Neural progenitor cell (in vitro differentiated cells): ENCODE data around the gene GOLGA7B. TPM values are rescaled to one million over a fixed set of nuclear protein-coding genes. Genes with fewer than 3 reads are reported as not detected.

Experiments used
- DNase-seq: peaks from one replicate; pipeline ENCODE4 v3.0.0-alpha.2; 2016; ENCODE audit warnings: low spot score
- H2AFZ ChIP-seq: fragments of 200-600 bp; sonication (generic); replicated peaks from 2 replicates; pipeline ENCODE4 v1.6.1; 2016; ENCODE audit warnings: antibody characterized with exemption
- H3F3A ChIP-seq: fragments of 200-600 bp; sonication (generic); 2 replicates; pipeline ENCODE4 v1.6.1; 2016; ENCODE audit warnings: antibody characterized with exemption, low read depth
- H3K27ac ChIP-seq: fragments of 200-600 bp; sonication (generic); 2 replicates; pipeline ENCODE4 v1.5.1; 2016; ENCODE audit warnings: mild to moderate bottlenecking
- H3K27me3 ChIP-seq: fragments of 200-600 bp; sonication (generic); 2 replicates; pipeline ENCODE4 v1.6.1; 2016; ENCODE audit warnings: mild to moderate bottlenecking, moderate library complexity
- H3K36me3 ChIP-seq: fragments of 200-600 bp; sonication (generic); 2 replicates; pipeline ENCODE4 v1.5.1; 2016
- H3K4me1 ChIP-seq: fragments of 200-600 bp; sonication (generic); 2 replicates; pipeline ENCODE4 v1.6.1; 2016; ENCODE audit warnings: mixed run types
- H3K4me2 ChIP-seq: fragments of 200-600 bp; sonication (generic); 2 replicates; pipeline ENCODE4 v1.6.1; 2016
- H3K4me3 ChIP-seq: fragments of 200-600 bp; sonication (generic); 2 replicates; pipeline ENCODE4 v1.5.1; 2016
- H3K79me2 ChIP-seq: fragments of 200-600 bp; sonication (generic); 2 replicates; pipeline ENCODE4 v1.6.1; 2016; ENCODE audit warnings: low read depth
- H3K9ac ChIP-seq: fragments of 200-600 bp; sonication (generic); 2 replicates; pipeline ENCODE4 v1.6.1; 2016
- H3K9me3 ChIP-seq: fragments of 200-600 bp; sonication (generic); 2 replicates; pipeline ENCODE4 v1.5.1; 2016; ENCODE audit warnings: low read depth
- H4K20me1 ChIP-seq: fragments of 200-600 bp; sonication (generic); 2 replicates; pipeline ENCODE4 v1.6.1; 2016; ENCODE audit warnings: low read depth
- H3K27ac Mint-ChIP-seq: 3 replicates; pipeline ENCODE4 v1.8.0; 2021; ENCODE audit warnings: mixed read lengths
- H3K27me3 Mint-ChIP-seq: 2 replicates; pipeline ENCODE4 v1.8.0; 2022; ENCODE audit warnings: low read depth, mild to moderate bottlenecking, inconsistent platforms, moderate library complexity, mixed read lengths; ENCODE audit not compliant: insufficient read depth
- H3K36me3 Mint-ChIP-seq: 3 replicates; pipeline ENCODE4 v1.8.0; 2021; ENCODE audit warnings: mixed read lengths
- H3K4me1 Mint-ChIP-seq: 3 replicates; pipeline ENCODE4 v1.8.0; 2021; ENCODE audit warnings: mixed read lengths
- H3K4me3 Mint-ChIP-seq: 3 replicates; pipeline ENCODE4 v1.8.0; 2021; ENCODE audit warnings: mild to moderate bottlenecking, moderate library complexity, mixed read lengths
- H3K9me3 Mint-ChIP-seq: 3 replicates; pipeline ENCODE4 v1.8.0; 2020; ENCODE audit warnings: mixed read lengths
- EZH2 ChIP-seq: fragments of 200-600 bp; sonication (generic); IDR thresholded peaks from 2 replicates; pipeline ENCODE4 v1.6.1; 2017; ENCODE audit warnings: antibody characterized with exemption, mild to moderate bottlenecking, moderate library complexity
- EZH2phosphoT487 ChIP-seq: fragments of 200-600 bp; sonication (generic); IDR thresholded peaks from 2 replicates; pipeline ENCODE4 v1.6.1; 2017; ENCODE audit warnings: antibody characterized with exemption
- total RNA-seq: library from RNA; depleted of rRNA; stranded (reverse); fragments of >200 nt; gene quantifications from 2 replicates; pipeline ENCODE4 v1.2.3, GENCODE V29; 2015; ENCODE audit warnings: low replicate concordance
- TF ChIP-seq, protein P1 (sequence below): fragments of 200-600 bp; sonication (generic); IDR thresholded peaks from 2 replicates; pipeline ENCODE4 v1.5.1; 2017; ENCODE audit warnings: antibody characterized with exemption, mild to moderate bottlenecking

GOLGA7B gene
- total RNA-seq, 1 donor from 2014 or later: not detected

GRCh38 chr10:97907830-97908229 lies 58.2 kb downstream of the GOLGA7B start:
- Mint-ChIP-seq H3K4me3 (no peak overlapping the region), H3K4me1 (peaks cover 2% of the 10 kb centered on the region), H3K9me3 (no peaks in the 10 kb centered on the region), H3K27ac (no peak overlapping the region), H3K36me3 (no peaks in the 10 kb centered on the region), H3K27me3 (peaks cover 11% of the 10 kb centered on the region)
- no peaks in the 10 kb centered on the region for H3F3A ChIP-seq
- no peaks in the 10 kb centered on the region for H3K9me3 ChIP-seq
- DNase-seq: no peak
- no peak overlapping the region for H3K4me2 ChIP-seq
- no peak overlapping the region for H3K4me3 ChIP-seq
- H2AFZ ChIP-seq: no peak overlapping the region
- H3K36me3 ChIP-seq: no peaks in the 10 kb centered on the region
- TF ChIP-seq, protein P1, sequence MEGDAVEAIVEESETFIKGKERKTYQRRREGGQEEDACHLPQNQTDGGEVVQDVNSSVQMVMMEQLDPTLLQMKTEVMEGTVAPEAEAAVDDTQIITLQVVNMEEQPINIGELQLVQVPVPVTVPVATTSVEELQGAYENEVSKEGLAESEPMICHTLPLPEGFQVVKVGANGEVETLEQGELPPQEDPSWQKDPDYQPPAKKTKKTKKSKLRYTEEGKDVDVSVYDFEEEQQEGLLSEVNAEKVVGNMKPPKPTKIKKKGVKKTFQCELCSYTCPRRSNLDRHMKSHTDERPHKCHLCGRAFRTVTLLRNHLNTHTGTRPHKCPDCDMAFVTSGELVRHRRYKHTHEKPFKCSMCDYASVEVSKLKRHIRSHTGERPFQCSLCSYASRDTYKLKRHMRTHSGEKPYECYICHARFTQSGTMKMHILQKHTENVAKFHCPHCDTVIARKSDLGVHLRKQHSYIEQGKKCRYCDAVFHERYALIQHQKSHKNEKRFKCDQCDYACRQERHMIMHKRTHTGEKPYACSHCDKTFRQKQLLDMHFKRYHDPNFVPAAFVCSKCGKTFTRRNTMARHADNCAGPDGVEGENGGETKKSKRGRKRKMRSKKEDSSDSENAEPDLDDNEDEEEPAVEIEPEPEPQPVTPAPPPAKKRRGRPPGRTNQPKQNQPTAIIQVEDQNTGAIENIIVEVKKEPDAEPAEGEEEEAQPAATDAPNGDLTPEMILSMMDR: no peak
- no peak for TF ChIP-seq EZH2phosphoT487
- TF ChIP-seq EZH2: no peak
- H4K20me1 ChIP-seq: no peaks in the 10 kb centered on the region
- H3K27ac ChIP-seq: no peak overlapping the region
- H3K79me2 ChIP-seq: no peaks in the 10 kb centered on the region
- no peak overlapping the region for H3K9ac ChIP-seq
- peaks cover 10% of the 10 kb centered on the region for H3K4me1 ChIP-seq
- no peaks in the 10 kb centered on the region for H3K27me3 ChIP-seq

- no peak overlapping the region for H3K4me2 ChIP-seq
- H3K4me3 Mint-ChIP-seq: no peak overlapping the region
- no peak overlapping the region for H2AFZ ChIP-seq
- no peaks in the 10 kb centered on the region for H3K36me3 Mint-ChIP-seq
- H3K9ac ChIP-seq: no peak overlapping the region
- peaks cover 10% of the 10 kb centered on the region for H3K27me3 ChIP-seq
- H3F3A ChIP-seq: no peaks in the 10 kb centered on the region
- peaks cover 3% of the 10 kb centered on the region for H4K20me1 ChIP-seq
- DNase-seq: no peak
- H3K4me1 ChIP-seq: no peaks in the 10 kb centered on the region
- H3K36me3 ChIP-seq: no peaks in the 10 kb centered on the region
- no peaks in the 10 kb centered on the region for H3K79me2 ChIP-seq
- peaks cover 10% of the 10 kb centered on the region for H3K27me3 Mint-ChIP-seq
- H3K4me1 Mint-ChIP-seq: no peaks in the 10 kb centered on the region
- TF ChIP-seq EZH2phosphoT487 (no peak), EZH2 (no peak)
- TF ChIP-seq, protein P1: no peak
- no peaks in the 10 kb centered on the region for H3K9me3 Mint-ChIP-seq
- H3K4me3 ChIP-seq: no peak overlapping the region
- H3K27ac Mint-ChIP-seq: no peak overlapping the region
- no peaks in the 10 kb centered on the region for H3K9me3 ChIP-seq
- H3K27ac ChIP-seq: no peak overlapping the region
Observed at GRCh38 chr10:97910661-97911060, 61.0 kb downstream of the GOLGA7B start.

DNA sequence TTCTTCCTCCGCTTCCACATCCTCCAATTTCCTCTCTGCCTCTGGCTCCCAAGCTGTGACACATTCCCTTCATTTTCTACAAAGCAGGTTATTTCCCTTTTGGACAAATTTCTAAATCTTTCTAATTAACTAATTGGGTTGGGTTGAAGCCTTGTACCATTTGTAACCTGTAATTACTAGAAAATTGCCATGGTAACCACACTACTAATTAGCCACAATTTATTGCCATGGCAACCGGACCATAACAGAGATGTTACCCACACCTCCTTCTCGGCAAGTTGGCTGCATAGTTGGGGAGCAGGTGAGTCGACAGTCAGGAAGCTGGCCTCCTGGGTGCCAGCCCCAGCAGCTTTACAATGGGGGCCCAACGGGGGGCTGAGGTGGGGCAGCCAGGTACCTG lies 61.6 kb downstream of the GOLGA7B start:
- H3K27me3 Mint-ChIP-seq: peaks cover 10% of the 10 kb centered on the region

More for the DNA sequence above, 61.6 kb downstream of the GOLGA7B start:
- Histone ChIP-seq H3K27me3 (peaks cover 15% of the 10 kb centered on the region), H3K36me3 (no peaks in the 10 kb centered on the region), H3K9ac (no peak overlapping the region), H4K20me1 (peaks cover 3% of the 10 kb centered on the region), H3K4me1 (no peaks in the 10 kb centered on the region), H3K4me3 (no peak overlapping the region), H2AFZ (no peak overlapping the region), H3K79me2 (no peaks in the 10 kb centered on the region), H3K9me3 (no peaks in the 10 kb centered on the region), H3K27ac (no peak overlapping the region), H3K4me2 (no peak overlapping the region), H3F3A (no peaks in the 10 kb centered on the region)
- DNase-seq: no peak
- Mint-ChIP-seq H3K27ac (no peak overlapping the region), H3K36me3 (no peaks in the 10 kb centered on the region), H3K4me3 (no peak overlapping the region), H3K4me1 (peaks cover 3% of the 10 kb centered on the region), H3K9me3 (no peaks in the 10 kb centered on the region)
- TF ChIP-seq EZH2: no peak
- TF ChIP-seq, protein P1: no peak
- TF ChIP-seq EZH2phosphoT487: no peak
